ENCODE results near the gene SLC29A2. TPM values are rescaled to one million over a fixed set of nuclear protein-coding genes. Genes with fewer than 3 reads are reported as not detected.
"Not testable (repeated sequence)": the region's sequence is repeated elsewhere in the genome, so short reads cannot be mapped to it uniquely, and the experiment has no call there.

The SLC29A2 gene
- polyA plus RNA-seq, 6 donors from 2014 or later: 1.1 to 3.7 (median 2.4) TPM

DNA sequence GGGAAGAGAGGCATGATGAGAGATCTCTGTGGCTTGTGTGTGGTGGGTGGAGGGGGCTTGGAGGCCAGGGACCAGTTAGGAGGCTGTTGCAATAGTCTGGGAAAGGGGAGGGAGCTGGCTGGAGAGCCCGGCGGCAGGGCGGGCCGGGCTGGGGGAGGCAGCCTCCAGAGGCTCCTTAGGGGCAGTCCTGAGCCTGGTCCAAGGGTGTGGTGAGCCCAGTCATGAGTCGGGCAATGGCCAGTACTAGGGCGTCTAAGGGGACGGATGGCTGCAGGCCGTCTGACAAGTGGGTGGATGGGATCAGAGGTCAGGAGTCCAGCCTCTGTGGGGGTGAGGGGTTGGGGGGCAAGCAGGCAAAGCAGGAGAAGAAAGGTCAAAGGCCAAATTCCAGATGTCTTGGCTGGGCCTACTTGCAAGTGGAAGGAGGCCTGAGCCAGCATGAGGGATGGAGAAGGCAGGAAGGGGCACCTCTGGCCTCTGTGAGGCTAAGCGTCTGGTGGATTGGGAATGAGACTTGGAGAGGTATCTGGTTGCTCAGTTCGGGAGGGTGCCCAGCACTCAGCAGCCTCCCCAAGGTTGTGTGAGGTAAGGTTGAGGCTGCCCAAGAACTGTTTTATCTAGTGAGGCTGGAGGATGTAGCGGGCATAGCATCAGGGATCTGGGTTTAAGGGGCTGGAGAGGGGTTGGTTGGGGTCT, 48.7 kb downstream of the SLC29A2 start:
- DNase-seq: no peak
- Mint-ChIP-seq H3K27me3 (peaks cover 0 to 12% (median 8%) of the 10 kb centered on the region in 3 donors), H3K9me3 (peaks cover 0 to 5% (median 0%) of the 10 kb centered on the region in 7 donors), H3K4me3 (no peak overlapping the region), H3K27ac (no peak overlapping the region), H3K4me1 (peaks cover 31 to 44% (median 35%) of the 10 kb centered on the region in 3 donors), H3K36me3 (no peaks in the 10 kb centered on the region)
- no peak for ATAC-seq (ENCODE audit: low read depth in 2 of 2)

DNA sequence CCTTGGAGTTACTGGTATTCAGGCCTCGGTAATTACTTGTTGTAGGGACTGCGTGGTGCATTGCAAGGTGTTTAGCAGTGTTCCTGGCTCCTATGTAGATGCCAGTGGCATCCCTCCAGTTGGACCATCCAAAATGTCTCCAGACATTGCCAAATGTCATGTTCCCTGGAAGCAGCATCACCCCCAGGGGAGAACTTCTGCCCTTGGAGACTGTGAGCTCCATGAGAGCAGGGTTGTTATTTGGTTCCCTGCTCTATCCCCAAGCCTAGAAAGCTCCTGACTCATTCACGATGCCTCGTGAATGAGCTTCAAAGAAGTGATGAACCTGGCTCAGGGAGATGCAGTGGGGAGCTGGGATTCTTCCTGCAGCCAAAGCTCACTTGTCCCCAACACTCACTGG, 50.0 kb downstream of the SLC29A2 start:
- Mint-ChIP-seq H3K27me3 (peaks cover 0 to 5% (median 0%) of the 10 kb centered on the region in 3 donors), H3K4me1 (peaks cover 33 to 43% (median 35%) of the 10 kb centered on the region in 3 donors), H3K9me3 (peaks cover 0 to 5% (median 0%) of the 10 kb centered on the region in 7 donors), H3K36me3 (no peaks in the 10 kb centered on the region), H3K4me3 (no peak overlapping the region), H3K27ac (no peak overlapping the region)
- no peak for DNase-seq
- no peak for ATAC-seq (ENCODE audit: low read depth in 2 of 2)

DNA sequence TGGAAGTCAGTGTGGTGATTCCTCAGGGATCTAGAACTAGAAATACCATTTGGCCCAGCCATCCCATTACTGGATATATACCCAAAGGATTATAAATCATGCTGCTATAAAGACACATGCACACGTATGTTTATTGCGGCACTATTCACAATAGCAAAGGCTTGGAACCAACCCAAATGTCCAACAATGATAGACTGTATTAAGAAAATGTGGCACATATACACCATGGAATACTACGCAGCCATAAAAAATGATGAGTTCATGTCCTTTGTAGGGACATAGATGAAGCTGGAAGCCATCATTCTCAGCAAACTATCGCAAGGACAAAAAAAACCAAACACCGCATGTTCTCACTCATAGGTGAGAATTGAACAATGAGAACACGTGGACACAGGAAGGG, 50.8 kb downstream of the SLC29A2 start:
- not testable (repeated sequence) for H3K27me3 Mint-ChIP-seq; ATAC-seq (ENCODE audit: low read depth in 2 of 2); DNase-seq; H3K9me3 Mint-ChIP-seq; H3K36me3 Mint-ChIP-seq; H3K27ac Mint-ChIP-seq; H3K4me3 Mint-ChIP-seq
- peaks cover 31 to 39% (median 36%) of the 10 kb centered on the region in 3 donors for H3K4me1 Mint-ChIP-seq

DNA sequence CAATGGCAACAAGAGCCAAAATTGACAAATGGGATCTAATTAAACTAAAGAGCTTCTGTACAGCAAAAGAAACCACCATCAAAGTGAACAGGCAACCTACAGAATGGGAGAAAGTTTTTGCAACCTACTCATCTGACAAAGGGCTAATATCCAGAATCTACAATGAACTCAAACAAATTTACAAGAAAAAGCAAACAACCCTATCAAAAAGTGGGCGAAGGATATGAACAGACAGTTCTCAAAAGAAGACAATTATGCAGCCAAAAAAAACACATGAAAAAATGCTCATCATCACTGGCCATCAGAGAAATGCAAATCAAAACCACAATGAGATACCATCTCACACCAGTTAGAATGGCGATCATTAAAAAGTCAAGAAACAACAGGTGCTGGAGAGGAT, 51.3 kb downstream of the SLC29A2 start:
- not testable (repeated sequence) for H3K9me3 Mint-ChIP-seq; H3K27ac Mint-ChIP-seq; H3K36me3 Mint-ChIP-seq; H3K4me3 Mint-ChIP-seq; DNase-seq; ATAC-seq (ENCODE audit: low read depth in 2 of 2); H3K27me3 Mint-ChIP-seq
- H3K4me1 Mint-ChIP-seq: peaks cover 35 to 41% (median 36%) of the 10 kb centered on the region in 3 donors

DNA sequence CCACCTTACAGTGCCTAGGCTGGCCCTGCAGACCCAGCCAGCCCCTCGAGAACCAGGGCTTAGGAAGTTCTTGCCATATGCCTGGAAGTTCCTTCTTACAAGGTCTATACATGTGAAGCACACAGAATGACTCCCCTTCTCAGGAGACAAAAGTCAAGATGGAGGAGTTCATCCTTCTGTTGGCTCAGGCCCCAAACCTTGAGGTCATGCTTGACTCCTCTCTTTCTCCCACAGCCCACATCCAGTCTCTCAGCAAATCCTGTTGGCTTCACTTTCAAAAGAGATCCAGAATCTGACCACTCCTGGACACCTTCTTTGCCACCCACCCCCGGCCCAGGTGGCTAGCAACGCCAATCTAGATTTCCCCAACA, 53.0 kb downstream of the SLC29A2 start:
- no peaks in the 10 kb centered on the region for H3K36me3 Mint-ChIP-seq
- H3K4me1 Mint-ChIP-seq: peaks cover 45 to 49% (median 47%) of the 10 kb centered on the region in 3 donors
- peak overlapping the region in 7 of 8 donors; percentile 46 to 92 (median 86) for H3K4me3 Mint-ChIP-seq
- H3K27ac Mint-ChIP-seq: peak overlapping the region; percentile 93 to 98 (median 98)
- ATAC-seq (ENCODE audit: low read depth in 2 of 2) (no peak), DNase-seq (no peak)
- H3K27me3 Mint-ChIP-seq: peaks cover 0 to 5% (median 0%) of the 10 kb centered on the region in 3 donors
- H3K9me3 Mint-ChIP-seq: peaks cover 0 to 5% (median 0%) of the 10 kb centered on the region in 7 donors

DNA sequence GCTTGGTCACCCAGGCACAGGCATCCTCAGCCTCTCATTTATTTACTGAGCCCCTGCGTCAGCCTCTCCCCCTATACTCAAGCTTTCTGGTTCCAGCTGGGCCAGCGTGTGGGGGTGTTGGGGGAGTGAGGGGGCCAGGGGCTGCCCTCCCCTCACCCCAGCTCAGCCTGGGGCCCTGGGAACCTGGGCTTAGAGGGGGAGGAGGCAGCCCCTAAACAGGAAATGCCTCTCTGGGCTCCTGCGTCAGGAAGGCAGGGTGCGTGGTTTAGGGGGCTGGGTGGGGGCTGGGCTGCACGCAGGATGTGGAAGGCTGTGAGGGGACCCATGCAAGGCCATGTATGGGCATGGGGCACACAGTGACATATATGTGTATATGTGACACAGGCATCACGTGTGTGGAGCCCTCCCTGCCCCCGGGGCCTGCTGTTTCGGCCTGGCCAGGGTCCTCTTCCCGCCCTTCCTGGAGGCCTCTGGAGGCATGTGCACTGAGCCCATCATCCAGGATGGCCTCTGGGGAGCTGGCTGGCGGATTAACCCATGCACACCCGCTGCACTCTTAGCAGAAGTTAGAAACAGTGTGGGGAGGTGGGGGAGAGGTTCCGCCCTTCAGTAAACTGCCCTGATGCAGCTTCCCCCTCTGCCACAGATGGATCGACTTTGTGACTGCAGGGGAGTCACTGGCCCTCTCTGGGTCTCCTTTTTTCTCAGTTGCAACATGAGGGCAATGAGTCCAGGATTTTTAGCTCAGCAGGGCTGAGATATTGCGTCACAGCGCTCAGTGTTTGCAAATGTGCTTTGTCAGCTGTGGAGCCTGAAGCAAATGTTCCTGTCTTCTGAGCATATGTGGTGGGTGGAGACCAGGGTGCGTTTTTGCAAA, 53.6 kb downstream of the SLC29A2 start:
- peak; percentile 77 for DNase-seq
- Mint-ChIP-seq H3K4me3 (peak overlapping the region; percentile 62 to 92 (median 86)), H3K9me3 (peaks cover 0 to 5% (median 0%) of the 10 kb centered on the region in 7 donors), H3K36me3 (no peaks in the 10 kb centered on the region), H3K27ac (peak overlapping the region; percentile 93 to 98 (median 98)), H3K4me1 (peaks cover 39 to 53% (median 48%) of the 10 kb centered on the region in 3 donors), H3K27me3 (peaks cover 0 to 5% (median 0%) of the 10 kb centered on the region in 3 donors)
- peak; percentile 85 to 87 for ATAC-seq (ENCODE audit: low read depth in 2 of 2)

DNA sequence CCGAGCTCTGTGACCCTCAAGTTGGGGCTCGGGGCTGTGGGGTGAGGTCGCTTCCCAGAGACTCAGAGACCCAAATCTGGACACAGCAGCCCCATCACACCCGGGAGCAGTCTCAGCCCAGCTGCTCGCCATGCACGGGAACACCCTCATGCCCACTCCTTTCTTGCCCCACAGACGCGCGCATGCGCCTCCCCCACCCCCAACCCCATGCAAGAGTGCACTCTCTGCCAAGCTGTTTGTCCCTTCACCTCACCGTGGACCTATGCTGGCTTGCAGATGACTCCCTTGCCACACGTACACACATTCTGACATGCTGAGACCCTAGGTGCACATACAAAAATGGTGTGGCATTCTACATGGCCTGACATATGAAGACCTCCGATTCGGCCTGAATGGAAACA, 54.2 kb downstream of the SLC29A2 start:
- H3K4me1 Mint-ChIP-seq: peaks cover 35 to 54% (median 51%) of the 10 kb centered on the region in 3 donors

DNA sequence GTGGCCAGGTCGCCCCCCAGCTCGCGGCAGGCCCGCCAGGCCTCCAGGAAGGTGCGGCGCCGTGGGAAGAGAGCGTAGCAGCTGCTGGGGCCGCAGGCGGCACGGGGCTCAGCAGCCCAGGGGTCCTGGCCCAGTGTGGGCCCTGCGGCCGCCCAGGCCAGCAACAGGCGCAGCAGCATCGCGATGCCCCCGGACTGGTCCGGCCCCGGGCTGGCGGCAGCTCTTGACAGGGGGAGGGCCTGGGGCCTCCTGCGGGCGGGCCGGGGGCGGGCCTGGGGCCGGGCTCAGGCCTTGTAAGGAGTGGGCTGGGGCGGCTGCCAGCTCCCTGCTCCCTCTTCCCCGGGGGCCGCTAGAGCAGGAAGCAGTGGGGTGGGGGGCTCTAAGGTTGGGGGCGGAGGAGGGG, 54.7 kb downstream of the SLC29A2 start, which contains the start of gene CD248:
Gene CD248 (minus strand): TSS at position 196 of the 403 bp plus-strand sequence. CDS start 17 bp downstream, at position 179.
- H3K27me3 Mint-ChIP-seq: no peaks in the 10 kb centered on the region

More for the DNA sequence above, 54.2 kb downstream of the SLC29A2 start:
- Mint-ChIP-seq H3K27ac (peak overlapping the region; percentile 93 to 98 (median 98)), H3K9me3 (peaks cover 0 to 5% (median 0%) of the 10 kb centered on the region in 7 donors), H3K36me3 (no peaks in the 10 kb centered on the region), H3K4me3 (peak overlapping the region; percentile 62 to 92 (median 86)), H3K27me3 (peaks cover 0 to 1% (median 0%) of the 10 kb centered on the region in 3 donors)
- peak; percentile 59 for DNase-seq
- ATAC-seq (ENCODE audit: low read depth in 2 of 2): peak; percentile 25 to 29

DNA sequence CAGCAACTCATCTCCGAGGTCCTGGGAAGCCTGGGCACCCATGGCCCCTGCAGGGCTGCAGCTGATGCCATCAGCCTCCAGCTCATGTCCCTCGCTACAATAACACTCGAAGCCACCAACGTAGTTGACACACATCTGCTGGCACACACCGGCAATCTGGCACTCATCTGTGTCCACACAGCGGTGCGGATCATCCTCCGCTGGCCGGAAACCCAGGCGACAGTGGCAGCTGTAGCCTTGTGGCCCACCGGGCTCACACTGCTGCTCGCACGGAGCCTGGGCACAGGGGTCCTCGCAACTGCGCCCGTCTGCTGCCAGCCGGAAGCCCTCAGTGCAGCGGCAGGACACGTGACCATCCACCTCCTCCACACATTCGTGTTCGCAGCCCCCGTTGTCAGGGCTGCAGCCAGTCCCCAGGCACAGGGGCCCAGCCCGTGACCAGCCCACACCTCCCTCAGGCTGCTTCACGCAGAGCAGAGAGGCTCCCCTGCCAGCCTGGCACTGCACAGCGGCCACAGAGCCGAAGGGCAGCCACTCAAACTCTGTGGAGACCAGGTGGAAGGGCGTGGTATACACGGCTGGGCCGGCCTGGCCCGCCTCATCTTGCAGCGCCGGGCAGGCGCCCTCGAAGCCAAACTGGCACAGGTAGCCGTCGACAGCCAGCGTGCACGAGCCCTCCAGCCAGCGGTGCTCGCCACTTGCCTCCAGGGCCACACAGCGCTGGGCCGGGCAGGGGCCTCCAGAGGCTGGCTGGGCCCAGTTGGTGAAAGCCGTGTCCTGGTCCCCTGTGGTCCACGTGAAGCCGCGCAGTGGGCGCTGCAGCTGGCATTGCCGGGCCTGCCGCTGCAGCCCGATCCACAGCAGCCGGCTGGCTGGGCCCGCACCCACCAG, 55.4 kb downstream of the SLC29A2 start:
- Mint-ChIP-seq H3K9me3 (peaks cover 0 to 5% (median 0%) of the 10 kb centered on the region in 7 donors), H3K36me3 (no peaks in the 10 kb centered on the region), H3K27ac (peak overlapping the region in 5 of 6 donors; percentile 59 to 88 (median 84)), H3K4me1 (peaks cover 35 to 60% (median 54%) of the 10 kb centered on the region in 3 donors), H3K27me3 (no peaks in the 10 kb centered on the region), H3K4me3 (peak overlapping the region in 4 of 8 donors; percentile 2 to 77 (median 60))
- DNase-seq (no peak), ATAC-seq (ENCODE audit: low read depth in 2 of 2) (no peak)

More for the DNA sequence above, 54.7 kb downstream of the SLC29A2 start, which contains the start of gene CD248:
- H3K4me3 Mint-ChIP-seq: peak within 1 kb of the TSS; percentile 76 to 92 (median 86)
- ATAC-seq (ENCODE audit: low read depth in 2 of 2): no peak
- DNase-seq: no peak
- peaks cover 35 to 55% (median 54%) of the 10 kb centered on the region in 3 donors for H3K4me1 Mint-ChIP-seq
- H3K27ac Mint-ChIP-seq: peak within 1 kb of the TSS; percentile 93 to 98 (median 98)
- peaks cover 0 to 5% (median 0%) of the 10 kb centered on the region in 7 donors for H3K9me3 Mint-ChIP-seq
- H3K36me3 Mint-ChIP-seq: no peaks in the 10 kb centered on the region

DNA sequence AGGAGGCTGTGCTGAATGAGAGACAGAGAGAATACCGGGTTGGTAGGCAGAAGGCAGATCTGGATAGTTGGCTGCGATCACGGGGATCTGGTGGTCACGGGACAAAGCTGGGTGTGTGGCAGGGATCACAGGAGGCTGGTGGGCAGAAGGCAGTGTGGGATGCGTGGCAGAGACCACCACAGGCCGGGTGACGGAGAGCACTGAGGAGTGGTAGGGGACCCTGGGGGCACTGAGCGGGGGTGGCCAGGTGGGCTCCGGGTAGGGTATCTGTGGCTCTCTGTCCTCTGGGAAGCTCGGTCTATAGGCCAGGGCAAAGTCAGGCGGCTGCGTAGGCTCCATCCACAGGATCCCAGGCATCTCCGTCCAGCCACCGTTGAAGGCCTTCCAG, 56.1 kb downstream of the SLC29A2 start:
- Mint-ChIP-seq H3K9me3 (peaks cover 0 to 5% (median 0%) of the 10 kb centered on the region in 7 donors), H3K4me1 (peaks cover 35 to 60% (median 54%) of the 10 kb centered on the region in 3 donors), H3K27ac (peak overlapping the region in 5 of 6 donors; percentile 74 to 95 (median 84)), H3K36me3 (no peaks in the 10 kb centered on the region), H3K27me3 (no peaks in the 10 kb centered on the region), H3K4me3 (peak overlapping the region in 5 of 8 donors; percentile 2 to 77 (median 57))
- no peak for DNase-seq
- no peak for ATAC-seq (ENCODE audit: low read depth in 2 of 2)

DNA sequence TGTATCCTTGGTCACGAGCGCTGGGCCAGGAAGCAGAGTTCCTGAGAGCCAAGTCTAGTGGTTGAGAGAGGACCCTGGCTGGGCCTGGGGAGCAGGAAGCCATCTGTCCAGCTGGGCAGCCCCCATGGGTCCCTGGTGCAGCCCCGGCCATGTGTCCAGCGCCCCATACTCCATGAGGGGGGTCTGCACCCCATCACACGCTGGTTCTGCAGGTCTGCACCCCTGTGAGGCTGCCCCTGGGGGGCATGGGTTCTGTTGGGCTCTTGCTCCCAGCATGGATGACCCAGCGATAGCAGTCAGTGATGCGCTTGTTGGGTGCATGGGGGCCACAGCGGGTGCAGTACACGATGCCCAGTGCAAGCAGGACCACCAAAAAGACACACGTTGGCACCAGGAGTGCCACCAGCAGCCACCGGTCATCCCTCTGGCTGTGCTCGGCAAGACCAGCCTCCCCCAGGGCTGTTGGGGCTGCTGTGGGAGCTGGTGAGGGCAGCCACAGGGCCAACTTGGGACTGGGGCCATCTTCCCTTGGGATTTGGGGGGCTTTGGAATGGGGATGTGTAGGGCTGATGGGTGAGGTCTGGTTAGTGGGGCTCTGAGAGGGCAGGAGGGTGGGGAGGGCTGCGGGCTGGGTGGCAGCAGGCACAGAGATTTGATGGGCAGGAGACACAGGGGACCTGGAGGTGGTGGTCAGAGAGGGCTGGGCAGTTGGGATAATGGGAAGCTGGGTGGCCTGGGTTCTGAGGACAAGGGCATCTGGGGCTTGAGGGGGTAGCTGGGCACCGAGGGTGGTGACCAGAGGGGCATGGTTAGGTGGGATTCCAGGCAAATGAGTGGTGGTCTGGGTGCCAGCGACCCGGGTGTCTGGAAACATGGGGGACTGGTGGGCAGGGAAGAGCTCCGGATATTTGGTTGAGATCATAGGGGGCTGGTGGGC, 56.7 kb downstream of the SLC29A2 start:
- ATAC-seq (ENCODE audit: low read depth in 2 of 2) (no peak), DNase-seq (no peak)
- Mint-ChIP-seq H3K27me3 (no peaks in the 10 kb centered on the region), H3K36me3 (no peaks in the 10 kb centered on the region), H3K4me1 (peaks cover 35 to 60% (median 52%) of the 10 kb centered on the region in 3 donors), H3K9me3 (no peaks in the 10 kb centered on the region), H3K4me3 (peak overlapping the region in 6 of 8 donors; percentile 41 to 81 (median 77)), H3K27ac (peak overlapping the region in 5 of 6 donors; percentile 58 to 95 (median 84))

DNA sequence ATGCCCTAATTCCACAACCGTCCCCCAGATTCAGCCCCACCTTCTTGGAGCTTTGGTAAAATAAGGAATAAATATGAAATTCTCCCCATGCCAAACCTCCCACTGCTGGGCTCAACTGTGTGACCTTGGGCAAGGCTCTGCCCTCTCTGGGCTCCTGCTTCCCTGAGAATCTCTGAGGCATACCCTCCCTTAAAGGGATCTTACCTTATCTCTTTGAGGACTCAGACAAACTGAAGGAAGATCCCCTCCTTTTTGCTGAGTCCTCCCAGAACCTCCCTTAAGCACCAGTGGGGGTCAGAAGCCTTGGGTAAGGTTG, 57.4 kb downstream of the SLC29A2 start:
- Mint-ChIP-seq H3K27me3 (no peaks in the 10 kb centered on the region), H3K27ac (peak overlapping the region in 3 of 6 donors; percentile 58 to 84 (median 75)), H3K9me3 (no peaks in the 10 kb centered on the region), H3K4me1 (peaks cover 32 to 56% (median 45%) of the 10 kb centered on the region in 3 donors), H3K36me3 (no peaks in the 10 kb centered on the region), H3K4me3 (peak overlapping the region; percentile 47 to 80 (median 58))
- DNase-seq (no peak), ATAC-seq (ENCODE audit: low read depth in 2 of 2) (no peak)

All from naive B cell (primary cell).